ENCODE results near the gene RHOBTB1.

Gene RHOBTB1

GRCh38 chr10:60952067-60952845, 8.3 kb upstream of the RHOBTB1 start:
- no peaks in the 10 kb centered on the region for H3K36me3 ChIP-seq (ENCODE audit: control insufficient read depth in 1 of 2, insufficient read depth in 2 of 2, low read length in 2 of 2)
- no peak for DNase-seq
- no peak overlapping the region for H3K23ac ChIP-seq (ENCODE audit: low read length)
- H3K79me1 ChIP-seq (ENCODE audit: low read length) = no peaks in the 10 kb centered on the region
- no CpG with 5 or more reads among the region's 3 CpGs for WGBS (ENCODE audit: extremely low coverage, insufficient coverage, insufficient read length)
- peaks cover 2% of the 10 kb centered on the region for H3K27me3 ChIP-seq (ENCODE audit: insufficient read depth, low read length)
- no peak overlapping the region for H4K91ac ChIP-seq (ENCODE audit: low read depth, low read length)
- H3K18ac ChIP-seq (ENCODE audit: low read length) = no peak overlapping the region
- H3K27ac ChIP-seq (ENCODE audit: low read depth, low read length) = no peak overlapping the region
- no peak overlapping the region for H4K12ac ChIP-seq (ENCODE audit: low read depth, low read length)
- H3K79me2 ChIP-seq (ENCODE audit: control insufficient read depth, insufficient read depth, low read length, poor library complexity) = no peaks in the 10 kb centered on the region
- no peak overlapping the region for H4K8ac ChIP-seq (ENCODE audit: low read depth, low read length)
- H2BK120ac ChIP-seq (ENCODE audit: insufficient read depth, low read length, poor library complexity) = no peak overlapping the region
- no peaks in the 10 kb centered on the region for H3K9me3 ChIP-seq (ENCODE audit: insufficient read depth, low read depth, low read length)
- no peak overlapping the region for H2BK5ac ChIP-seq (ENCODE audit: low read depth, low read length, poor library complexity)
- H3K14ac ChIP-seq (ENCODE audit: low read length) = no peak overlapping the region
- no peak overlapping the region for H3K9ac ChIP-seq (ENCODE audit: low read length)
- no peak overlapping the region for H2BK12ac ChIP-seq (ENCODE audit: low read length)
- H3K4me3 ChIP-seq (ENCODE audit: low read depth, low read length) = no peak overlapping the region
- H2AK5ac ChIP-seq (ENCODE audit: low read length) = no peak overlapping the region
- no peaks in the 10 kb centered on the region for H3K4me1 ChIP-seq (ENCODE audit: control insufficient read depth in 1 of 2, insufficient read depth in 2 of 2, low read length in 2 of 2)
- no peak overlapping the region for H3K4me2 ChIP-seq (ENCODE audit: low read length)
- H3K4ac ChIP-seq (ENCODE audit: low read depth, low read length) = no peak overlapping the region
- H2AFZ ChIP-seq (ENCODE audit: insufficient read depth, low read length, poor library complexity) = no peak overlapping the region

GRCh38 chr10:60951272-60951724, 7.3 kb upstream of the RHOBTB1 start:
- Histone ChIP-seq H2AFZ (ENCODE audit: insufficient read depth, low read length, poor library complexity) (no peak overlapping the region), H3K27me3 (ENCODE audit: insufficient read depth, low read length) (peaks cover 2% of the 10 kb centered on the region), H3K14ac (ENCODE audit: low read length) (no peak overlapping the region), H3K79me1 (ENCODE audit: low read length) (no peaks in the 10 kb centered on the region), H4K91ac (ENCODE audit: low read depth, low read length) (no peak overlapping the region), H3K4me2 (ENCODE audit: low read length) (no peak overlapping the region), H4K8ac (ENCODE audit: low read depth, low read length) (no peak overlapping the region), H2AK5ac (ENCODE audit: low read length) (no peak overlapping the region), H3K36me3 (ENCODE audit: control insufficient read depth in 1 of 2, insufficient read depth in 2 of 2, low read length in 2 of 2) (no peaks in the 10 kb centered on the region), H3K4me3 (ENCODE audit: low read depth, low read length) (no peak overlapping the region), H3K4me1 (ENCODE audit: control insufficient read depth in 1 of 2, insufficient read depth in 2 of 2, low read length in 2 of 2) (no peaks in the 10 kb centered on the region), H2BK12ac (ENCODE audit: low read length) (no peak overlapping the region), H3K23ac (ENCODE audit: low read length) (no peak overlapping the region), H2BK120ac (ENCODE audit: insufficient read depth, low read length, poor library complexity) (no peak overlapping the region), H3K4ac (ENCODE audit: low read depth, low read length) (no peak overlapping the region), H3K27ac (ENCODE audit: low read depth, low read length) (no peak overlapping the region), H3K9ac (ENCODE audit: low read length) (no peak overlapping the region), H2BK5ac (ENCODE audit: low read depth, low read length, poor library complexity) (no peak overlapping the region), H3K18ac (ENCODE audit: low read length) (no peak overlapping the region), H3K79me2 (ENCODE audit: control insufficient read depth, insufficient read depth, low read length, poor library complexity) (no peaks in the 10 kb centered on the region), H4K12ac (ENCODE audit: low read depth, low read length) (no peak overlapping the region), H3K9me3 (ENCODE audit: insufficient read depth, low read depth, low read length) (no peaks in the 10 kb centered on the region)
- WGBS (ENCODE audit: extremely low coverage, insufficient coverage, insufficient read length) = no CpG with 5 or more reads among the region's 5 CpGs
- no peak for DNase-seq

GRCh38 chr10:60950300-60950699, 6.3 kb upstream of the RHOBTB1 start:
- no peak overlapping the region for H2BK120ac ChIP-seq (ENCODE audit: insufficient read depth, low read length, poor library complexity)
- H2BK5ac ChIP-seq (ENCODE audit: low read depth, low read length, poor library complexity) = no peak overlapping the region
- H2BK12ac ChIP-seq (ENCODE audit: low read length) = no peak overlapping the region
- no peak overlapping the region for H3K14ac ChIP-seq (ENCODE audit: low read length)
- H3K4me3 ChIP-seq (ENCODE audit: low read depth, low read length) = no peak overlapping the region
- no peaks in the 10 kb centered on the region for H3K9me3 ChIP-seq (ENCODE audit: insufficient read depth, low read depth, low read length)
- no peak overlapping the region for H2AK5ac ChIP-seq (ENCODE audit: low read length)
- H3K36me3 ChIP-seq (ENCODE audit: control insufficient read depth in 1 of 2, insufficient read depth in 2 of 2, low read length in 2 of 2) = no peaks in the 10 kb centered on the region
- H3K79me2 ChIP-seq (ENCODE audit: control insufficient read depth, insufficient read depth, low read length, poor library complexity) = no peaks in the 10 kb centered on the region
- DNase-seq = no peak
- no peak overlapping the region for H3K9ac ChIP-seq (ENCODE audit: low read length)
- H4K12ac ChIP-seq (ENCODE audit: low read depth, low read length) = no peak overlapping the region
- H2AFZ ChIP-seq (ENCODE audit: insufficient read depth, low read length, poor library complexity) = no peak overlapping the region
- H3K79me1 ChIP-seq (ENCODE audit: low read length) = no peaks in the 10 kb centered on the region
- H3K23ac ChIP-seq (ENCODE audit: low read length) = no peak overlapping the region
- H3K27ac ChIP-seq (ENCODE audit: low read depth, low read length) = no peak overlapping the region
- H3K4ac ChIP-seq (ENCODE audit: low read depth, low read length) = no peak overlapping the region
- no peak overlapping the region for H3K4me2 ChIP-seq (ENCODE audit: low read length)
- no peak overlapping the region for H4K91ac ChIP-seq (ENCODE audit: low read depth, low read length)
- WGBS (ENCODE audit: extremely low coverage, insufficient coverage, insufficient read length) = no CpG with 5 or more reads among the region's 3 CpGs
- no peaks in the 10 kb centered on the region for H3K4me1 ChIP-seq (ENCODE audit: control insufficient read depth in 1 of 2, insufficient read depth in 2 of 2, low read length in 2 of 2)
- no peak overlapping the region for H3K18ac ChIP-seq (ENCODE audit: low read length)
- peaks cover 2% of the 10 kb centered on the region for H3K27me3 ChIP-seq (ENCODE audit: insufficient read depth, low read length)
- no peak overlapping the region for H4K8ac ChIP-seq (ENCODE audit: low read depth, low read length)

GRCh38 chr10:60948851-60949250, 4.9 kb upstream of the RHOBTB1 start:
- no peak overlapping the region for H3K4me2 ChIP-seq (ENCODE audit: low read length)
- H3K79me1 ChIP-seq (ENCODE audit: low read length) = peaks cover 8% of the 10 kb centered on the region
- H3K4me3 ChIP-seq (ENCODE audit: low read depth, low read length) = no peak overlapping the region
- no peak overlapping the region for H4K12ac ChIP-seq (ENCODE audit: low read depth, low read length)
- no peak overlapping the region for H3K4ac ChIP-seq (ENCODE audit: low read depth, low read length)
- no peak overlapping the region for H2BK5ac ChIP-seq (ENCODE audit: low read depth, low read length, poor library complexity)
- H3K27me3 ChIP-seq (ENCODE audit: insufficient read depth, low read length) = peaks cover 2% of the 10 kb centered on the region
- H4K91ac ChIP-seq (ENCODE audit: low read depth, low read length) = no peak overlapping the region
- H2BK12ac ChIP-seq (ENCODE audit: low read length) = no peak overlapping the region
- H3K27ac ChIP-seq (ENCODE audit: low read depth, low read length) = no peak overlapping the region
- no peaks in the 10 kb centered on the region for H3K4me1 ChIP-seq (ENCODE audit: control insufficient read depth in 1 of 2, insufficient read depth in 2 of 2, low read length in 2 of 2)
- no peak overlapping the region for H3K9ac ChIP-seq (ENCODE audit: low read length)
- no peak overlapping the region for H2AFZ ChIP-seq (ENCODE audit: insufficient read depth, low read length, poor library complexity)
- H2BK120ac ChIP-seq (ENCODE audit: insufficient read depth, low read length, poor library complexity) = no peak overlapping the region
- H3K23ac ChIP-seq (ENCODE audit: low read length) = no peak overlapping the region
- peaks cover 6% of the 10 kb centered on the region for H3K79me2 ChIP-seq (ENCODE audit: control insufficient read depth, insufficient read depth, low read length, poor library complexity)
- H3K18ac ChIP-seq (ENCODE audit: low read length) = no peak overlapping the region
- no peak overlapping the region for H2AK5ac ChIP-seq (ENCODE audit: low read length)
- DNase-seq = no peak
- H3K9me3 ChIP-seq (ENCODE audit: insufficient read depth, low read depth, low read length) = no peaks in the 10 kb centered on the region
- H3K14ac ChIP-seq (ENCODE audit: low read length) = no peak overlapping the region
- no peak overlapping the region for H4K8ac ChIP-seq (ENCODE audit: low read depth, low read length)
- H3K36me3 ChIP-seq (ENCODE audit: control insufficient read depth in 1 of 2, insufficient read depth in 2 of 2, low read length in 2 of 2) = no peaks in the 10 kb centered on the region
- no CpG with 5 or more reads among the region's 1 CpG for WGBS (ENCODE audit: extremely low coverage, insufficient coverage, insufficient read length)
